ENCODE measurements around the gene CLMN. TPM values are rescaled to one million over a fixed set of nuclear protein-coding genes. Genes with fewer than 3 reads are reported as not detected.
"Not testable (repeated sequence)": the region's sequence is repeated elsewhere in the genome, so short reads cannot be mapped to it uniquely, and the experiment has no call there.

Gene CLMN
- polyA plus RNA-seq, 3 donors = 20.9 to 24.0 (median 22.8) TPM

GRCh38 chr14:95180966-95181741 lies 138.6 kb downstream of the CLMN start:
- DNase-seq (ENCODE audit: low read depth in 3 of 3, low spot score in 2 of 3) = no peak

DNA sequence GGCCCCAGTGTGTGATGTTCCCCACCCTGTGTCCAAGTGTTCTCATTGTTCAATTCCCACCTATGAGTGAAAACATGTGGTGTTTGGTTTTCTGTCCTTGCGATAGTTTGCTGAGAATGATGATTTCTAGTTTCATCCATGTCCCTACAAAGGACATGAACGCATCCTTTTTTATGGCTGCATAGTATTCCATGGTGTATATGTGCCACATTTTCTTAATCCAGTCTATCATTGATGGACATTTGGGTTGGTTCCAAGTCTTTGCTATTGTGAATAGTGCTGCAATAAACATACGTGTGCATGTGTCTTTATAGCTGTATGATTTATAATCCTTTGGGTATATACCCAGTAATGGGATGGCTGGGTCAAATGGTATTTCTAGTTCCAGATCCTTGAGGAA lies 144.0 kb downstream of the CLMN start:
- not testable (repeated sequence) for DNase-seq (ENCODE audit: low read depth in 3 of 3, low spot score in 2 of 3)

- no peak for DNase-seq (ENCODE audit: low read depth in 3 of 3, low spot score in 2 of 3)
These were observed 145.4 kb downstream of the CLMN start for GRCh38 chr14:95174184-95174792.

GRCh38 chr14:95173518-95173917 lies 146.2 kb downstream of the CLMN start:
- no peak for DNase-seq (ENCODE audit: low read depth in 3 of 3, low spot score in 2 of 3)

- no peak for DNase-seq (ENCODE audit: low read depth in 3 of 3, low spot score in 2 of 3)
These were observed 152.5 kb downstream of the CLMN start for GRCh38 chr14:95167177-95167576.

- DNase-seq (ENCODE audit: low read depth in 3 of 3, low spot score in 2 of 3) = no peak
These were observed 154.2 kb downstream of the CLMN start for GRCh38 chr14:95165517-95165916.

GRCh38 chr14:95164506-95164905 lies 155.2 kb downstream of the CLMN start:
- no peak for DNase-seq (ENCODE audit: low read depth in 3 of 3, low spot score in 2 of 3)

DNA sequence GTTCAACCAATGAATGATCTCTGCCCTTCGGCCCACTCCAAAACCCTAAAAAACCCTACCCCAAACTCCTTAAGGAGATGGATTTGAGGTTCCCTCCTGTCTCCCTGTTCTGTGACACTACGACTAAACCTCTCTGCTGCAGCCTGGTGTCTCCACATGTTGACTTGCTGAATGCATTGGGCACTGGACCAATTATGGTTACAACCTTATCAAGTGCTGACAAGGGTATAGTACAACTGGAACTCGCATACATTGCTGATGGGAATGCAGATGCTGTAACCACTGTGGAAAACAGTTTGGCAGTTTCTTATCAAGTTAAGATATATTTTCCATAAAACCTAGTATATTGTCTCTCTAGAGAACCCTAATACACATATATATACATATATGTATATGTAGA lies 156.0 kb downstream of the CLMN start:
- DNase-seq (ENCODE audit: low read depth in 3 of 3, low spot score in 2 of 3) = no peak

GRCh38 chr14:95163132-95163531 lies 156.6 kb downstream of the CLMN start:
- DNase-seq (ENCODE audit: low read depth in 3 of 3, low spot score in 2 of 3) = no peak

- DNase-seq (ENCODE audit: low read depth in 3 of 3, low spot score in 2 of 3) = no peak
These were observed 157.1 kb downstream of the CLMN start for GRCh38 chr14:95162641-95163040.

- peak; percentile 77 to 93 (median 90) for DNase-seq (ENCODE audit: low read depth in 3 of 3, low spot score in 2 of 3)
These were observed 162.2 kb downstream of the CLMN start, which contains the start of gene DICER1 for GRCh38 chr14:95157327-95158189. DICER1 (minus strand) TSS chr14:95157529; CDS start chr14:95133458, 24,071 bp downstream.

DNA sequence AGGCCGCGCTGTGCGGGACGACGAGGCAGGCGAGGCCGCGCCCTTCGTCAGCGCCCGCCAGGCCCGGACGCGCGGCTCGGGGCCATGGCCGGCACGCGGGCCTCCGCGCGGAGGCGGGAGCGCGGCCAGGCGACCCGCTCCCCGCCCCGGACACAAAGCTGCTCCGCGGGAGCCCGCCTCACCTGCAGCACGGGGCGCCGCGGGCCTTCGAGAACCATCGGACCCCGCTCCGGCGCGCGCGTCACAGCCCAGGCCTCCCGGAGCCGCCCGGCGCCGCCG lies 162.7 kb downstream of the CLMN start:
- DNase-seq (ENCODE audit: low read depth in 3 of 3, low spot score in 2 of 3) = no peak

- no peak for DNase-seq (ENCODE audit: low read depth in 3 of 3, low spot score in 2 of 3)
These were observed 163.3 kb downstream of the CLMN start for GRCh38 chr14:95156161-95157047.

- no peak for DNase-seq (ENCODE audit: low read depth in 3 of 3, low spot score in 2 of 3)
These were observed 164.7 kb downstream of the CLMN start for GRCh38 chr14:95155045-95155444.

- no peak for DNase-seq (ENCODE audit: low read depth in 3 of 3, low spot score in 2 of 3)
These were observed 165.8 kb downstream of the CLMN start for GRCh38 chr14:95153866-95154265.

- no peak for DNase-seq (ENCODE audit: low read depth in 3 of 3, low spot score in 2 of 3)
These were observed 168.1 kb downstream of the CLMN start for GRCh38 chr14:95151561-95151960.

DNA sequence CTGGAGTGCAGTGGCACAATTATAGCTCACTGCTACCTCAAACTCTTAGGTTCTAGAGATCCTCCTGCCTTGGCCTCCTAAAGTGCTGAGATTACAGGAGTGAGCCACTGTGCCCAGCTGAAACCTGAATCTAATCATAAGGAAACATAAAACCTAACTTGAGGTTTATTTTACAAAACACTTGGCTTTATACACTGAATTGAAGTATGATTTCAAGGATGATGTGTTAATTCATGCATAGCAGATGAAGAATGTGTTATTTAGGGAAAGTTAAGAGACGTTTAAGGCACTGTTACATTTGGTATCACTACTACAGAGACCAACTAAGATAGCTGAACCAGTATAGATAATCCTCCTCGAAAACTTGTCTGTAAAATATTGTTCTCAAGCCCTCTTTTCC lies 168.8 kb downstream of the CLMN start:
- no peak for DNase-seq (ENCODE audit: low read depth in 3 of 3, low spot score in 2 of 3)

GRCh38 chr14:95149441-95149840 lies 170.3 kb downstream of the CLMN start:
- DNase-seq (ENCODE audit: low read depth in 3 of 3, low spot score in 2 of 3) = no peak

GRCh38 chr14:95147597-95147996 lies 172.1 kb downstream of the CLMN start:
- no peak for DNase-seq (ENCODE audit: low read depth in 3 of 3, low spot score in 2 of 3)

GRCh38 chr14:95146079-95146771 lies 173.5 kb downstream of the CLMN start:
- DNase-seq (ENCODE audit: low read depth in 3 of 3, low spot score in 2 of 3) = no peak
